HG02798 (cell line): ENCODE measurements around the gene OTUD7B.

Experiments used
- ATAC-seq: cut with Tn5 transposase; IDR thresholded peaks from one replicate; pipeline ENCODE4 v1.9.1; 2021; ENCODE audit warnings: mild to moderate bottlenecking; ENCODE audit not compliant: unreplicated experiment, poor library complexity

Gene OTUD7B

DNA sequence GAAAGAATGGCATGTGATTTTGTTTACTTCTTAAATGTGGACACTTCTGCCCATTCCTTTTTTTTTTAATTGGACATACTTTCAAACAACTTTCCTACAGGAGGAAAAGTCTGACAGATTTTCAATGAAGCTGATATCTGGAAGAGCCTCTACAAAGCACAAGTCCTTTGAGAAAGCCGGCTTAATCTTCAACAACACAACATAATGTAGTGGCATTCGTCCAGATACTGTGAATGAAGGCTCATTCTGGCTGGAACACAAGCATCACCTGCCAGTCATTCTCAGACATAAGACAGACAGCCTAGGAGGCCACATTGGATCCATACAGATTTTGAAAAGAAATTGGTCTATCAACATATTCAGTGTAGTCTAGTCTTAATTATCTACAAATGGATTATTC lies 4.9 kb downstream of the OTUD7B start:
- ATAC-seq = no peak

DNA sequence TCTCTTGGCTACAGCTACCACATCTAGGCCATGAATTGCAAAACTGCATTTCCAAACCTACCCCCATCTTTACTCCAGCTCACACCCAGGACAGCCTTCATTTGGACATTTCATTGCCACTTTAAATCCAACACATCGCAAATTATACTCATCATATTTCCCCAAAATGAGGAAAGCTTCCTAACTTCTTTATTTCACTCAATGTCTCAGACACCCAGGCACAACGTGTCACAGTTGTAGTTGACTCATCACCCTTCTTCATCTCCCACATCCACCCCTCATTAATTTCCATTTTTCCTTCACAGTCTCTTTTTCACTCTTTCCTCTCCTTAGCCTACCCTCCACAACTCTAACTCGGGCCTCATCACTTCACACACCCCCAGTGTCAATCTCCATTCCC lies 6.7 kb downstream of the OTUD7B start:
- no peak for ATAC-seq

DNA sequence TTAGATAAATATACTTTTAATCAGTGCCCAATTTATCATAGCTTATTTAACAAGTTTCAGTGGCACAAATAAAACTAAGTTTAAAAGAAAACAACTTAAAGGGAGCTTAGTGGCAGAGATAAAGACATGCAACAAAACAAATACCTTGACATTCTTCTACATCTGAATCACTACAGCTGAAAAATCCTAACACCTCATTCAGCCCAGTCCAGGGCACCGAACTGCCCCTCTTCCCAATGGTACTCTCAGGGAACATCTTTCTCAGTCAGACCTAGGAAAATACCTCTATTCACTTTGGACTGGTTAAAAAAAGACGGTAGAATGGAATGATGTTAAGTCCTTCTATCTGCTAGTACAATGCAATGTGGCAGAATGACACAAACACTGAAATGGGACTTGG lies 8.3 kb downstream of the OTUD7B start:
- ATAC-seq = no peak

DNA sequence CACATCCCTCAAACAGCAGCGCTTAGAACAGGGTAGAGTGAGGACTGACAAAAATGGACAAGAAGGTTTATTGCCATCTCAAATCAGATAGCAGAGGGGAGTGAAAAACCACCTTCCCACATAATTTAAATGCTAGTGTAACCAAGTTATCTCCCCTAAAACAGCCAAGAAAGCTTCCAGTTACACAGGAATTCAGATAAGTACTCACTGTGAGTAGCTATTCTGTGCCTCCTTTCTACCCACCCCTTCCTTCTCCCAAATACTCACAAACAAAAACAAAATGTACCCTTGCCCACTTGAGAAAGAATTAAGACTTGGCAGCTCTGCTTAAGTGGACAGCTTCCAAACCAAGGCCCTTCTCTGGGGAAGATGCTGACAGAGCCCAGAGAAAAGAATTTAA lies 9.1 kb downstream of the OTUD7B start:
- no peak for ATAC-seq

DNA sequence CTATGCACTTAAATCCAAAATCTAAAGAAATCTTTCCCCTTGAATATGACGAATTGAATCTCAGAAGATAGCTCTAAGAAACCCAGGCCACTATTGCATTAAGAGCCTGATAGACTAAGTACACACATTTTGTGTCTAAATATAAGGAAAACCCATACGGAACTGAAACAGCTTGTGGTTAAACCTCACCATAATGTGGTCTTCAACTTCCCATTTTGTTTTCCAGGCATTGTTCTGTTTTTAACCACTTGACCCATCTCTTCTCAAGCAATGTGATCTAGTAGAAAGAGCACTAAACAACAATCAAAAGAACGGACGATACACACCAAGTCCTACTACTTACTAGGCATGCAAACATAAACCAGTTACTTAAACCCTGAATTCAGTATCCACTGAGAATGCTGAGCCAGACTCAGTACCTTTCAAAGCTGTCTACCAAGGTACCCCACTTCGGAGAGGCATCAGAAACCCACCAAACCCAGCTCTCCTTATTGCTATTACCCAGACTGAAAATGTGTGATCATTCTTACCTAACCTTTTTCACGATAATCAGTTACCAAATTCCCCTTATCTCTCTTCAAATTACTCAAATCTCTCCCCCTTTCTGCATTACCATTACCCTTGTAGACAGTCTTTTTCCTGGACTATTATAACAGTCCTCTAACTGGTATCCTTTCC lies 12.8 kb downstream of the OTUD7B start:
- ATAC-seq = peak; percentile 83

DNA sequence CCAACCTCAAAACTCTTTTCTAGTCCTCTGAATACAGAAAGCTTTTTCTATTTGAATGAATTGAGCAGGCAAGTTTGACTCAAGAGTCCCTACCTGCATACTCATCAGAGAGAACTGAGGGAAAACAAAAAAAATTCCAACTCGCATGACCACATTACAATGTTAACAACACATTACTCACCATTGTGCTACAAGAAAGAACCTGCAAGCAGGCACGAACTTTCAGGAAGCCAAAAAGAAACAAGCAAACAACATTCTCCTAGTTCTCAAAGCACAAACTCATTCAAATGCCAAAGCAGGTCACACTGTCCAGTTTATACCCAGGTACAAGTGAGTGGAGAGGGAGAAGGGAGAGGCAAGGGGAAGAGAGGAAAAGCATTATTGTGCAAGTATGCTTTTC lies 14.6 kb downstream of the OTUD7B start:
- no peak for ATAC-seq

DNA sequence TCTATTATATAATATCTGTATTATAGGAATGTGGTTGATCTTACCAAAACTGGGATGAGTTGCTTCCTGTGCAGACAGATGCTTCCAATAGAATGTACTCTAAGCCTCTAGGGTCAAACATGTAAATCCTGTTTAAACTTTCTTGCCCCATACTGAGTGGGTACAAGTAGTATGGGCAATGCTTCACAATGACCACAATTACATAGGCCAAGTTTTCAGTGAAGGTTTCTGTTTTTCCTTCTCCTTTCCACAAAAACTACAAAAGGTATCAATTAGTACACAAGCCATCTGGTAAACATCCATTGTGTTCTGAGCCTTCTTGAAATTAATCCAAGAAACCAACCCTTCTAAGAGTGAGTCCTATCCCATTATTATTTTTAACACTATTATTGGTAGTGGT lies 16.8 kb downstream of the OTUD7B start:
- ATAC-seq = no peak

DNA sequence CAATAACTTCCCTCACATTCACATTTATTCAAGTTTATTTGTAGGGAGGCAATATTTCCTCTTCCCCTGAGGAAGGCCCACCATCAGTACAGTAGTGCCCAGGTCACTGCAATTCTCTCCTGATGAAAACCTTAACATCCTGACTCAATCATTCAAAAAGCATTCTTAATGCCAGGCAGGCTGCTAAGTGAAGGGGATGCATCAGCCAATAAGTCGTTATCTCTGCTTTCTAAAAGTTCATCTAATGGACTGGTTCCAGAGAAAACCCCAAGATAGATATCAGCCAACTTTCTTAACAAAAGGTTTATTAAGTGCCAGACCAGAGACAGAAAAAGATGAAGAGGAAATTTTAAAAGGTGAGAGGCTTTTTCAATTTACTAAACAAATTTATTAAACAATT lies 17.3 kb downstream of the OTUD7B start:
- no peak for ATAC-seq

DNA sequence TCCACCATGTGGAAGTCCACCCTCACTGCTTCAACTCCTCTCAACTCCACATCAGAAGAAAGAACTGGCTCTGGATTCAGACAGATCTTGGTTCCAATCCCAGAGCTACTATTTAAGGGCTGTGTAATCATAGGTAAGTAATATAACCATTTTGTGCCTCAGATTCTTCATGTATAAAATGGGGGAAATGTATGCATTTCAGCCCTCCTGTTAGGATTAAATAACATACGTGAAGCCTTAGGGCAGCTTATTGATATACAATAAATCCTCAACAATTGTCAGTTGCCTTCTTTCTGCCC lies 23.3 kb downstream of the OTUD7B start:
- no peak for ATAC-seq

DNA sequence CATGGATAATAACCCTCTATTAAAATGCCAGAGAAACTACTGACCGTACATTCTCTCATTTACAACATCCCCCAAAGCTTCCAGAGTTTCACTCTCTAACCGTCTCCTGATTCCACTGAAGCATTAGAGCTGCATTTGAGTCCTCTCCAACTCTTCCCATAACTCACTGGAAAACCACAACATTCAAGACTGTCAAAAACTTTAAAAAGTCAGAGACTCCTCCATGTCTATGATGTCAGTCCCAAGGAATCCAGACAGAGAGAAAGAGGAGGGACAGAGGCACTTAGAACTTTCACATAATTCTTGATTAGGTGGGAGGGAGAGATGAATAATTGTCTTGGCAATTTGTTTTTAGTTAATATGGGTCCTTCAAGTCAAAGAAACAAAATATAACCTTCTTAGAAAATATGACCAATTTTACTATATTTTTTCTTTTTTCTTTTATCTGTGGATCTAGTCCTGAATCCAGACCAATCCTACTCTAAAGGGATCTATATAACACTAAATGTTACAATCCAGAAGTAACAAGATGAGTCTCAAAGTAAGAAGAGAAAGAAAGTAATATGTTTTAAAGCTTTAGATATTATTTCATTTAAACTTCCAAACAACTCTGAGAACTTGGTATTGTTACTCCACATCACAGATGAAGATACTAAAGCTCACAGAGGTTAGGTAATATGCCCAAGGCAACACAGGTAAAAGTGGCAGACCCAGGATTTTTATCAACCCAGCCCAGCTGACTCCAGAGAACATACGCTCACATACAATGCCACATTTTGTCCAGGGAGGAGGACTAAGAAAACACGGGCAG lies 23.8 kb downstream of the OTUD7B start:
- no peak for ATAC-seq

DNA sequence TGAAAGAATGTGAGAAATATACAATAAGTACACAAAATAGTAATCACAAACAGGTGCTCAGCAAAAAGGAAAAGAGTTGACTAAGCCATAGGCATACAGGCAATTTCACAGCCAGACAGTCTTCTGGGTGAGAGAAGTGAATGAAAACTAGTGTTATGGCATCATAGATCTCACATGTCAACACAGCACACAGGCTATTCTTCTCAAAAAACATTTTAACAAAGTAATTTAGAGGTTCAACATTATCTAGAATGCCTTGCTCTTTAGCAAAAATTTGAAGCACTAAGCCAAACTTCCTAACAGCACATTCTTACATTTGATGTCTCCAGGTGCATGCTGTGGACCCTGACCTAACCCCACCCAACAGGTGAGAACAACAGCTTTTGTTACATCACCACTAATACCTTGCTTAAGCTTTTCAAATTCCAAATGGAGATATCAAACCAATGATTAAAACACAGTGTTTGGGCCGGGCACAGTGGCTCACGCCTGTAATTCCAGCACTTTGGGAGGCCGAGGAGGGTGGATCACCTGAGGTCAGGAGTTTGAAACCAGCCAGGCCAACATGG lies 30.5 kb downstream of the OTUD7B start:
- no peak for ATAC-seq

DNA sequence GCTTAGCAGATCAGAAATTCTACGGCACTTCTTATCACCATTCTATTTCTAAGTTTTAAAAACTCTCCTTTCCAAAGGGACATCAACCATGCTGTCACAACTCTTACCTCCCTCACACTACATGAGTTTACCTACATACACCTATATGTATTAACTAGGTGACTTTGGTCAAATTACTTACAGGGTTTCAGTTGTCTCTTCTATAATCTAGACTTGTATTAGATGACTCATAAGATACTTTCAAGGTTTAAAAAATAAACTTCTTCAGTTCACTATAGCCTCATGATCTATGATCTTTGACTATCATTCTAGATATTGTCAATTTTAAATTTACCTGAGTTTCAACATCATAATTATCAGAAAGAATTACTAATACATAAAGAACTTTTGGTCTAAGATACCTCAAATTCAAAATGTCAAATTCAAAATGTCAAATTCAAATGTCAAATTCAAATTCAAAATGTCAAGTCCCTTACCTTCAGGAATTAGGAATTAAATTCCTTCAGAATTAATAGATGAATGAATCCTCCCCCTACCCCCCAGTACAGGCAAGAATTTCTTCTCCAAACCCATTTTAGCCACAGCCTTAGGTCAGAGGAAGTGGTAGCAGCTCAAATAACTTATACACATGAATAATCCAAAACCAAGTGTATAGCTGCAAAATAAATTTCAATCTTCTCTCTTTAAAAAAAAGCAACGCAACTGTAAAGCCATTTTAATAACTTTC lies 31.1 kb downstream of the OTUD7B start:
- no peak for ATAC-seq

DNA sequence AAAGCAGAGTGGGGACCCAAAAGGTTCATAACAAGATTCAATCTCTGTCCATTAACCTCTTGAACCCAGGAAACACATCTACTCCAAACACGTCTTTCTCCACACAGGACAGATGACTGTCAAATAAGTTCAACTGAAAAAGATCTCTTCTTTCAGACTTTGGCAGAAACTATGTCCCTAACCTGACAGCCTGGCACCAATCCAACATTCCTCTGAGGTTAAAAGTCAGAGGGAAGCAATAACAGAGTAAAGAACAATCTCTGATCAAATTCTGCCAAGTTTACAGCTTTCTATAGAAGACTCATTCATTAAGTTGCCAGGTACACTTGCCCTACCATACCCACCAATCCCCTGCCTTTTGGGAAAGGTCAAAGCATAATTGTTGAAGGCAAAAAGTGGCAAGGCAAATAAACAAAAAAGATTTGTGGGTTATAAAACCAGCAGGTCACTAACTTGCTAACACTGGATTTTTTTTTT lies 31.9 kb downstream of the OTUD7B start:
- ATAC-seq = no peak

DNA sequence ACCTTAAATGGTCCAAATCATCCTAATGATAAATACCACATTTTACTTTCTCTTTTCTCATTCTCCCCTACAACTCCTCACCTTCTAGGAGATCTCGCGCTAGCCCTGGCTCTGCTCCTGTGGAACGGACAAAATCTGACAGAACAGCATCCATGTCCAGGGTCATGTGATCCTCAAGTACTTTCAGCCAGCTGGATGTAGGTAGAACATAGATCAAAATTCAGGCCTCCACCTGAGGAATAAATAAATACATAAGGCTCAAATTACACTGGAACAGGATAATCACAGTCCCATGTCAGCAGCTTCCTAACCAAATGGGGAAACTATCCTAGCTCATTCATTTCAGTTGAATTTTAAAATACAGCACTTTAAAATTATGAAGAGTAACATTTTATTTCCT lies 33.2 kb downstream of the OTUD7B start:
- no peak for ATAC-seq

DNA sequence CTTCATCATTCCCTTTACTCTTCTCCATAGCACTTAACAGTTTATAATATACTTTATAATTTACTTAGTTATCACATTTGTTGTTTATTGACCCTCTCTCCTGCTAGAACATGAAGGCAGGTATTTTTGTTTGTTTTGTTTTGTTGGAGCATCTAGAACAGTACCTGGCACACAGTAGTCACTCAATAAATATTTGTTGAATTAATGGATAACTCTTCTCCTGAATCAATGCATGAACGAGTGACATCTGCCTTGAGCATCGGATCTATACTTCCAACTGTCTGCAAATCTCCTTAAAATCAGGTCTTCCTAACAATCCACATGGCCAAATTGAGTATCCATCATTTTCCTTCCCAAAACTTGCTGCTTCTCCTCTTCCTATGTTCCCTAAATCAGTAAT lies 38.0 kb downstream of the OTUD7B start:
- ATAC-seq = no peak

DNA sequence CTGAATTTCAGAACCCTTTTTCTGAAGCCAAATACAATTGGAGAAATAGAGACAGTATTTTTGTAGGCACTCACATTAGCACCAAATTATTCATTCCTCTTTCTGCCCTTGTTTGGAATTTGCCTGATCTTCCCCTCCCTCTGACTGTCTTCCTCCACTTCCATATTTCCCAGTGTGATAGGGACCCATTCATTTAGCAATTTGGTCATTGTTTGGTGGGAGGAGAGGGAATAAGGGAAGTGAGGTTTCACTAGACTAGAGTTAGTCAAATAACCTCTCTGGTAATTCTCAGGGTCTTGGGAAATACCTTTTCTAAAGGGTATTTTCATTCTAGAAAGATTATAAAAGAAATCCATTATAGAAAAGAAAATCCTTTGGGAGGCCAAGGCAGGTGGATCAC lies 42.9 kb downstream of the OTUD7B start:
- ATAC-seq = no peak

DNA sequence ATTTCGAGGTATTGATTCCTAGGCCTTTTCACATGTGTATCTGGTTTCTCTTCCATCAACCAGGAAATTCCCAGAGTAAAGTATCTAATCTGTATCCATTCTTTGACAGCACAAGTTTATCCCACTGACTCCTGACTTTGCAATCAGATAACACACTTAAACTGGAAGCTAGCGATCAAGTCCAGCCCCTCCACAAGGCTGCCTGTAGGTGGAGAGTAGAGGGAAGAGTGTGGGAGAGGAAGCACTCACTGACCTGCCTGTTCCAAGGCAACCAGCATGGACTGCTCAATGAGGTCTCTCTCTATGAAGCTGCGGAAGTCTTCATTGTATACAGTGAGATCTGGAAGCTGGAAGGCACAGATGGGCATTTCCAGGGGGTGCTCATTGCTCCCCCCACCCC lies 43.5 kb downstream of the OTUD7B start:
- ATAC-seq = no peak

DNA sequence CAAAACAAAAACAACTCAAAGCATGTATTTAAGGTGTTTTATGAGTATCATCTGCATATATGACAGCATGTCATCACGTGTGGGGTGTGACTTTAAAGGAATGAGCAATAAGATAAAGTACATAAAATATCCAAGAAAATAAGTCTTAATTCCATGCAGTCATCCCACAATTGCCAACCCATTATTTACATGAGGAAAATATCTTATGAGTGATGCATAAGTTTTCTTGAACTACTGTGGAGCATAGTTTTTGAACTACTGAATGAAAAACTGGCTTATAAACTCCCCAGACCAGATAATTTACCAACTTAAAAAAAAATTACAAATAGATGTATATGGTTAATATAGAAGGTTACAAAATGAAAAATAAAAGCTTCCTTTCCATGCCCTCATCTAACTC lies 44.1 kb downstream of the OTUD7B start:
- ATAC-seq = no peak

DNA sequence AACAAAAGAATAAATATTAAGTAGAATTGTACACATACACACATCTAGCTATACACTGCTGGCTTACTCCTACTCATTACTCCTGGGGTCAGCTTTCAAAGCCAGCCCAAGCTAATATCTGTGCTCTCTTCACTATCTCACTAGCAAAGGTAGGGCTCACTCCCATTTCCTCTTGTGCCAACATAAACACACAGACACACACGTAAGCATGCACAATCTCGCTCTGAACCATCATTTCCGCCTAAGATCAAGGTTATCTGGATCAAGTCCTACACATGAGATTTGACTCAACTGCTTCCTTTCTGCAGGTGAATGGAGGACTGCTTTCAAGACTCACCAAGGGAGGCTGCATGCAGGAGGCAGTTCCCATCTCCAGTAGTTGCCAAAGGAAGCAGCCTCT lies 45.1 kb downstream of the OTUD7B start:
- ATAC-seq = no peak

DNA sequence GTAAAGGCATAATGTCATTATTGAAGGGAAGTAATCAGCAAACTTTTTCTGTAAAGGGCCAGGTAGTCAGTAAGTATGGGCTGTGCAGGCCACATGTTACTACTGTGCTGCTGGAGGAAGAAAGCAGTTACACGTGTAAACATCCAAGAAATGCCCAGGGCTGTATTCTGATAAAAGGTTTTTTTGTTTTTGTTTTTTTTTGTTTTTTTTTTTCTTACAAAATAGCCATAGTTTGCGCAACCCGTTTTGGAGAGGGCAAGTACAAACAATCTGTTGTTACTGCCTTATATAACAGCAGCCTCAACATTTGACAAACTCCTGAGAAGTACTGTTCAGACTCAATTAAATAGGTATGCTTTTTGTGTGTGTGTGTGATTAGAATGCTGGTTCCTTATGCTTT lies 47.2 kb downstream of the OTUD7B start:
- no peak for ATAC-seq

DNA sequence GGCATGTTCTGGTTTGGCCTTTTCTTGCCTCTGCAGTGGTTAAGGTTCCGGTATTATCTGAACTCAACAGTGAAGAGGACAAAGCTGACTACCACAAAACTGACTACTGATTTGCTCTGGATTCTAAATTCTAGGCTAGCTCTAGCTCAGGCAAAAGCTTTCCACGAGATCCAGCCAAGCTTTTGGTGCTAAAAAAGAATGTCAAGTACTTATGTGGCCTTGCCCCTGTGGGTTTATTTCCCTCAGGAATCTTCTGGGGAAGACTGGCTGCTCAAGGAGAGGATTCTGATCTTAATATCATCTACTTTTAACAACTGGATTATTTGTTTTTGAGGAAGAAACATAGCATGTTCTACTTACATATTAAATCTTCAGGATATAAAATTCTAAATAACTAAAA lies 47.8 kb downstream of the OTUD7B start:
- ATAC-seq = no peak
